ENCODE data around the gene EFHC1.

Gene EFHC1

GRCh38 chr6:52547647-52548352 is 127.7 kb downstream of the EFHC1 start:
- no peak for TF ChIP-seq CTCF (IDR thresholded peaks at IDR 0.05; ENCODE audit: insufficient read depth, low read length, missing control alignments)
- H3K4me3 ChIP-seq (ENCODE audit: low read depth, low read length): no peak overlapping the region
- ChIA-PET POLR2A (interaction anchor here (0.6 to 5.8 kb wide), 4 partner anchors 8 to 127 kb away, joined by 3 to 26 read pairs (median 4); partner anchors contain the start of gene EFHC1), CTCF (interaction anchor here (1.2 to 2.0 kb wide), 3 partner anchors 8 to 28 kb away, joined by 3 to 7 read pairs (median 3); no protein-coding TSS in a partner anchor)
- no peak for DNase-seq (ENCODE audit: low read depth, low spot score)

- TF ChIP-seq CTCF (IDR thresholded peaks at IDR 0.05; ENCODE audit: insufficient read depth, low read length, missing control alignments): no peak
- ChIA-PET POLR2A (interaction anchor here (0.6 to 5.8 kb wide), 3 partner anchors 8 to 128 kb away, joined by 3 to 26 read pairs (median 3); partner anchors contain the start of gene EFHC1), CTCF (interaction anchor here (1.1 to 2.0 kb wide), 2 partner anchors 8 to 12 kb away, joined by 5 to 7 read pairs; no protein-coding TSS in a partner anchor)
- H3K4me3 ChIP-seq (ENCODE audit: low read depth, low read length): no peak overlapping the region
- DNase-seq (ENCODE audit: low read depth, low spot score): no peak
Measured at GRCh38 chr6:52548353-52548713, 128.2 kb downstream of the EFHC1 start.

- DNase-seq (ENCODE audit: low read depth, low spot score): no peak
- TF ChIP-seq CTCF (IDR thresholded peaks at IDR 0.05; ENCODE audit: insufficient read depth, low read length, missing control alignments): no peak
- ChIA-PET POLR2A (interaction anchor here (5.8 kb wide), 1 partner anchor 9 kb away, joined by 26 read pairs; no protein-coding TSS in a partner anchor), CTCF (interaction anchor here (1.1 to 2.0 kb wide), 3 partner anchors 9 to 104 kb away, joined by 5 to 7 read pairs (median 5); no protein-coding TSS in a partner anchor)
- no peak overlapping the region for H3K4me3 ChIP-seq (ENCODE audit: low read depth, low read length)
Measured at GRCh38 chr6:52548999-52549398, 128.9 kb downstream of the EFHC1 start.

GRCh38 chr6:52549428-52549827 is 129.3 kb downstream of the EFHC1 start:
- no peak overlapping the region for H3K4me3 ChIP-seq (ENCODE audit: low read depth, low read length)
- TF ChIP-seq CTCF (IDR thresholded peaks at IDR 0.05; ENCODE audit: insufficient read depth, low read length, missing control alignments): no peak
- no peak for DNase-seq (ENCODE audit: low read depth, low spot score)
- ChIA-PET POLR2A (interaction anchor here (0.9 to 5.8 kb wide), 2 partner anchors 9 to 18 kb away, joined by 4 to 26 read pairs; no protein-coding TSS in a partner anchor), CTCF (interaction anchor here (1.1 to 2.2 kb wide), 4 partner anchors 9 to 133 kb away, joined by 5 to 7 read pairs (median 5); no protein-coding TSS in a partner anchor)

GRCh38 chr6:52550014-52550575 is 130.0 kb downstream of the EFHC1 start:
- CTCF ChIA-PET: interaction anchor here (1.0 to 2.2 kb wide), 5 partner anchors 10 to 133 kb away, joined by 3 to 7 read pairs (median 5); no protein-coding TSS in a partner anchor
- POLR2A ChIA-PET: interaction anchor here (0.9 to 5.8 kb wide), 2 partner anchors 10 to 17 kb away, joined by 4 to 26 read pairs; no protein-coding TSS in a partner anchor
- TF ChIP-seq CTCF (IDR thresholded peaks at IDR 0.05; ENCODE audit: insufficient read depth, low read length, missing control alignments): no peak
- no peak for DNase-seq (ENCODE audit: low read depth, low spot score)
- no peak overlapping the region for H3K4me3 ChIP-seq (ENCODE audit: low read depth, low read length)

GRCh38 chr6:52550870-52551269 is 130.7 kb downstream of the EFHC1 start:
- no peak for DNase-seq (ENCODE audit: low read depth, low spot score)
- no peak for TF ChIP-seq CTCF (IDR thresholded peaks at IDR 0.05; ENCODE audit: insufficient read depth, low read length, missing control alignments)
- POLR2A ChIA-PET: interaction anchor here (0.9 to 5.8 kb wide), 5 partner anchors 11 to 36 kb away, joined by 3 to 26 read pairs (median 5); no protein-coding TSS in a partner anchor
- CTCF ChIA-PET: interaction anchor here (1.0 to 2.7 kb wide), 8 partner anchors 8 to 134 kb away, joined by 3 to 7 read pairs (median 3); no protein-coding TSS in a partner anchor
- no peak overlapping the region for H3K4me3 ChIP-seq (ENCODE audit: low read depth, low read length)

Data from AG04449 (cell line).